SK-N-SH treated with all-trans-retinoic acid at 6 μM for 48 hours (cell line): ENCODE results near the gene ADAMTS17.

Experiments
- ATAC-seq: fragments of 200-7000 bp; cut with Tn5 transposase; 3 replicates; pipeline ENCODE4 v1.9.1; 2020; ENCODE audit warnings: mild to moderate bottlenecking, moderate library complexity
- BACH2 ChIP-seq: fragments of 250-450 bp; sonication (Bioruptor Pico); IDR thresholded peaks from 2 replicates; pipeline ENCODE4 v1.9.0; 2021; ENCODE audit warnings: mild to moderate bottlenecking, borderline replicate concordance
- CREB5 ChIP-seq: fragments of 250-450 bp; sonication (Bioruptor Pico); IDR thresholded peaks from 2 replicates; pipeline ENCODE4 v1.5.1; 2020; ENCODE audit warnings: low read depth, mild to moderate bottlenecking, moderate library complexity
- CSDC2 ChIP-seq: fragments of 250-450 bp; sonication (Bioruptor Pico); IDR thresholded peaks from 2 replicates; pipeline ENCODE4 v1.5.0; 2020; ENCODE audit warnings: mild to moderate bottlenecking, moderate library complexity
- ESRRG ChIP-seq: fragments of 250-450 bp; sonication (Bioruptor Pico); IDR thresholded peaks from 2 replicates; pipeline ENCODE4 v1.6.1; 2021; ENCODE audit warnings: mild to moderate bottlenecking
- GLIS3 ChIP-seq: fragments of 250-450 bp; sonication (Bioruptor Pico); IDR thresholded peaks from 2 replicates; pipeline ENCODE4 v1.5.0; 2020; ENCODE audit warnings: mild to moderate bottlenecking, moderate library complexity
- ISL1 ChIP-seq: fragments of 250-450 bp; sonication (Bioruptor Pico); IDR thresholded peaks from 2 replicates; pipeline ENCODE4 v2.1.2; 2022; ENCODE audit warnings: mild to moderate bottlenecking, moderate library complexity
- OSR1 ChIP-seq: fragments of 250-450 bp; sonication (Bioruptor Pico); IDR thresholded peaks from 2 replicates; pipeline ENCODE4 v1.8.0; 2022; ENCODE audit warnings: moderate library complexity, mild to moderate bottlenecking, inconsistent platforms
- POU6F1 ChIP-seq: fragments of 250-450 bp; sonication (Bioruptor Pico); IDR thresholded peaks from 2 replicates; pipeline ENCODE4 v1.8.0; 2021; ENCODE audit warnings: low read depth, mild to moderate bottlenecking, moderate library complexity, borderline replicate concordance
- RARB ChIP-seq: fragments of 250-450 bp; sonication (Bioruptor Pico); IDR thresholded peaks from 2 replicates; pipeline ENCODE4 v1.8.0; 2021; ENCODE audit warnings: mild to moderate bottlenecking, moderate library complexity
- SNAI2 ChIP-seq: fragments of 250-450 bp; sonication (Bioruptor Pico); IDR thresholded peaks from 2 replicates; pipeline ENCODE4 v1.5.0; 2020; ENCODE audit warnings: mild to moderate bottlenecking, moderate library complexity
- TCF4 ChIP-seq: fragments of 250-450 bp; sonication (Bioruptor Pico); IDR thresholded peaks from 2 replicates; pipeline ENCODE4 v1.8.0; 2021; ENCODE audit warnings: mild to moderate bottlenecking, moderate library complexity, borderline replicate concordance
- TOX ChIP-seq: fragments of 250-450 bp; sonication (Bioruptor Pico); IDR thresholded peaks from 2 replicates; pipeline ENCODE4 v1.8.0; 2021; ENCODE audit warnings: mild to moderate bottlenecking, moderate library complexity, borderline replicate concordance
- TSHZ2 ChIP-seq: fragments of 250-450 bp; sonication (Bioruptor Pico); IDR thresholded peaks from 2 replicates; pipeline ENCODE4 v1.5.0; 2020; ENCODE audit warnings: mild to moderate bottlenecking, moderate library complexity
- ZC3H10 ChIP-seq: fragments of 250-450 bp; sonication (Bioruptor Pico); IDR thresholded peaks from 2 replicates; pipeline ENCODE4 v1.5.1; 2021; ENCODE audit warnings: mild to moderate bottlenecking, moderate library complexity
- ZFP3 ChIP-seq: fragments of 250-450 bp; sonication (Bioruptor Pico); IDR thresholded peaks from 2 replicates; pipeline ENCODE4 v1.5.0; 2020; ENCODE audit warnings: mild to moderate bottlenecking, moderate library complexity
- ZFP30 ChIP-seq: fragments of 450-650 bp; formaldehyde crosslinking; IDR thresholded peaks from 2 replicates; pipeline ENCODE4 v1.5.0; 2022; ENCODE audit warnings: mild to moderate bottlenecking, moderate library complexity
- ZNF565 ChIP-seq: fragments of 450-650 bp; formaldehyde crosslinking; conservative IDR thresholded peaks from 2 replicates; pipeline ENCODE4 v1.5.0; 2020; ENCODE audit warnings: low read depth, mild to moderate bottlenecking, moderate library complexity

The ADAMTS17 gene

GRCh38 chr15:100118546-100118945, 223.2 kb downstream of the ADAMTS17 start (continued):
- TF ChIP-seq ZNF565 (CRISPR knock-in tag): no peak
- TF ChIP-seq GLIS3 (CRISPR knock-in tag): no peak
- TF ChIP-seq, all 23 proteins: peak for 0

- ATAC-seq: no peak
- no peak for TF ChIP-seq ISL1 (CRISPR knock-in tag)
- TF ChIP-seq TCF4: no peak
- no peak for TF ChIP-seq CSDC2 (CRISPR knock-in tag)
- no peak for TF ChIP-seq TOX (CRISPR knock-in tag)
- no peak for TF ChIP-seq ZFP30 (CRISPR knock-in tag)
- no peak for TF ChIP-seq SNAI2 (CRISPR knock-in tag)
- no peak for TF ChIP-seq GLIS3 (CRISPR knock-in tag)
- TF ChIP-seq OSR1 (CRISPR knock-in tag): no peak
- TF ChIP-seq CREB5 (CRISPR knock-in tag): no peak
- no peak for TF ChIP-seq TSHZ2 (CRISPR knock-in tag)
- TF ChIP-seq RARB: no peak
- TF ChIP-seq ZC3H10 (CRISPR knock-in tag): no peak
- no peak for TF ChIP-seq ZFP3 (CRISPR knock-in tag)
These were observed 225.2 kb downstream of the ADAMTS17 start for GRCh38 chr15:100116416-100117190.

GRCh38 chr15:100115711-100116090, 226.1 kb downstream of the ADAMTS17 start:
- no peak for ATAC-seq
- TF ChIP-seq ZC3H10 (CRISPR knock-in tag) (no peak), CREB5 (CRISPR knock-in tag) (no peak)

- ATAC-seq: no peak
- TF ChIP-seq BACH2 (CRISPR knock-in tag) (no peak), ISL1 (CRISPR knock-in tag) (no peak), GLIS3 (CRISPR knock-in tag) (no peak), CREB5 (CRISPR knock-in tag) (no peak), RARB (no peak), ESRRG (CRISPR knock-in tag) (no peak), POU6F1 (CRISPR knock-in tag) (no peak)
These were observed 226.6 kb downstream of the ADAMTS17 start for GRCh38 chr15:100115066-100115710.
